ENCODE results near the gene GLO1. TPM values are rescaled to one million over a fixed set of nuclear protein-coding genes. Genes with fewer than 3 reads are reported as not detected.

The GLO1 gene
- total RNA-seq, 1 donor from 2014 or later, result 71.4 TPM

DNA sequence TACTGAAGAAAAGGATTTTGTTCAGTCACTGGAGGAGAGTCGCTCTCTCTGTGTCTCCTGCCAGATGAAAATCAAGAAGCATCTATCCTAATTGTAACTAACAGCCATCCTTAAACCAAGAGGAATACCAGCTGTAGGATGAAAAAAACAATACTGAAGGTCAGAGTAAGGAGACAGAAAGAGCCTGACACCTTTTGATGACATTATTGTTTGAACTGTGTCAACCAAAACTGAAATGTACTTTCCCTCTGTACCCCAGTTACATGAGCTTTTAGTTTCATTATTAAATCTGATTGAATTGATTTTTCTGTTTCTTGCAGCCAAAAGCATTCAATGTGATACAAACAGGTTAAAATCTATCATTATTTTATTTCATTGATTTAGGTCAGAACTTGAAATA is 46.0 kb downstream of the GLO1 start:
- ATAC-seq, result no peak

DNA sequence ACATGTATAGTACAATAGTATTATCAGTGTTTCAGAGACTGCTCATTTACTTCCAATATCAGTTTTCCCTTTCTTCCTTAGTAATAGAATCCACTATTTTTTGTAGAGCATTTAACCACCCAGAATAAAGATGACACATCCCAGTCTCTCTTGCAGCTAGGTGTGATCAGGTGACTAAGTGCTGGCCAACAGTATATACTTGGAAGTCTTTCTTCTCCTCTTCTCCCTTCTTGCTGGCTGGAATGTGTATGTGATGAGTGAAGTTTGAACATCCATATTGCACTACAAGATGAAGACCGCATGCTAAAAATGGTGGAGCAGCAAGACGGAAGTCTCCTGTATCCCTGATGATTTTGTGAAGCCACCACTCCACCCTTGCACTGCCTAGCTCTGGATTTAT is 48.7 kb downstream of the GLO1 start:
- no peak for ATAC-seq

DNA sequence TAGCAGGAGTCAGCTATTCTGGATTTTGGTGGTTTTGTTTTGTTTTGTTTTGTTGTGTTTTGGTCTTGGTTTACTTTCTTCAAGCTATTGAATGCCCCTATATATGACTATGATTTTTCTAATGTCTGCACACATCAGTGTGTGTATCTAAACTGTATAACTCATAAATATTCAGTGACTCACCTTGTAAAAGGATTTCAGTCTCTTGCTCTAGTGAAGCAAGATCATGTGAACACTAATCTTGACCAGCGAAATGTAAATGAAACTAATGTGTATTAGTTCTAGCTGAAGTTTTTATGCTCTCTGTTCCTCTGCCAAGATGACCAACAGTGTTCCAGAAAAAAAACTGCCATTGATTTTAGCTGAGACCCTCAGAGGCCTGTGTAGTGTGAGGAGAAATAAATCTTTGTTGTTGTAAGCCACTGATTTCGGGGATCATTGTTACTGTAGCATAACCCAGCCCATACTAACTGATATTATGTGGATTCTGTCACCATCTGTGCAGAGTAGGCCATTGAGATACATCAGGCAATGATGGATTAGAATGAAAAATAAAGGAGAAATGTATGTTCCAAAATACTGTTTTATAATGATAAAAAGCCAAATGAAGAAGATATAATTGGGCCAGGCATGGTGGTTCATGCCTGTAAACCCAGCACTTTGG is 51.7 kb downstream of the GLO1 start:
- ATAC-seq, result no peak

DNA sequence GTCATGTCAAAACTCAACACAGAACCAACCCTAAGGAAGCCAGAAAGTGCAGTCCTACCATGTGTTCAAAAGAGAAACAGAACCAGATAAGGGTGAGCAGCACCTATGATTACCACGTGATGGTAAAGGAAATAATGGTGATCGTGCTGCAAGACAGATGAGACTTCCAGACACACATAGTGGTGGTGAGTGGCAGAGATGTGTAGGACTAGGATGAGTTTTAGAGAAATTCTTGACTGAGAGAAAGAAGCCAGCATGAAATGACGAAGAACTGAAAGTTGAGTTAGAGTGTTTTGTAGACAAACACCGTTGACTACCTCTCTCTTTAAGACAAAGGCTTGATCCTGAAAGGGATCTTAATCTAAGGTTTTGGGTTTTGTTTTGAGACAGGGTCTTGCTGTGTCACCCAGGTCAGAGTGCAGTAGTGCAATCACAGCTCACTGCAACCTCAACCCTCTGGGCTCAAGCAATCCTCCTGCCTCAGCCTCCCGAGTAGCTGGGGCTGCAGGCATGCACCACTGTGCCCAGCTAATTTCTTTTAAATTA is 52.7 kb downstream of the GLO1 start:
- no peak for ATAC-seq

DNA sequence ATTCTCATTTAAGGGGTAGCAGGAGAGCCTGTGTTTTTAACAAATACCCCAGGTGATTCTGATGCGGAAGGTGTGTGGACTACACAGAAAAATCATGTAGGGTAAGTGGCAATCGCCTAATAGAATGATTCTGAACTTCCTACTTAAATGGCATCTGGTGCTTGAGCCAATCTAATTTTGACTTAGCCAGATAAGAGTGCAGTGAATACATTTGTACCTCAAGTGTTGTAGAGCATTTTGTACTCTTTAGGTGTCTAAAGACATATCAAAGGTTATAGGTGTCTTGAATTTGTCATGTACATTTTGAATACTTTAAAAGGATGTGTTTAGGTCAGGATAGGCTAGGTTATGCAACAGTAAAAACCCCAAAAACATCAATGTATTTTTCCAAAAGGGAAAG is 53.2 kb downstream of the GLO1 start:
- no peak for ATAC-seq

DNA sequence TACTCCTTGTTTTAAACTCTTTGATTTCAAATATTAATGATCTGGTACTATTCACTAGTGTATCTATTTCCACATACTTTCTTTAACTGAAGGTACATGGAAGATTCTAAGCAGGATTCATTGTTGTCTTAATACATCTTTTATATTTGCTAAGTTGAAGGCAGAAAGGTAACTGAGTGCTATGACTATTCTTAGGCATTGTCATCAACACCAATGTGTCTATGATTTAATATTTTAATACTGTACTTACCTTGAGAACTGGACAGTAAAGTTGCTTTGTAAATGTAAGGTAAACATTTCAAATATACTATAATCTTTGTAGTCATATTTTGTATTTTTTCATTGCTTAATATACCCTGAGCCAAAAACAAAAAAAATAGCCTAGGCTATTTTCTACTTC is 54.3 kb downstream of the GLO1 start:
- no peak for ATAC-seq

DNA sequence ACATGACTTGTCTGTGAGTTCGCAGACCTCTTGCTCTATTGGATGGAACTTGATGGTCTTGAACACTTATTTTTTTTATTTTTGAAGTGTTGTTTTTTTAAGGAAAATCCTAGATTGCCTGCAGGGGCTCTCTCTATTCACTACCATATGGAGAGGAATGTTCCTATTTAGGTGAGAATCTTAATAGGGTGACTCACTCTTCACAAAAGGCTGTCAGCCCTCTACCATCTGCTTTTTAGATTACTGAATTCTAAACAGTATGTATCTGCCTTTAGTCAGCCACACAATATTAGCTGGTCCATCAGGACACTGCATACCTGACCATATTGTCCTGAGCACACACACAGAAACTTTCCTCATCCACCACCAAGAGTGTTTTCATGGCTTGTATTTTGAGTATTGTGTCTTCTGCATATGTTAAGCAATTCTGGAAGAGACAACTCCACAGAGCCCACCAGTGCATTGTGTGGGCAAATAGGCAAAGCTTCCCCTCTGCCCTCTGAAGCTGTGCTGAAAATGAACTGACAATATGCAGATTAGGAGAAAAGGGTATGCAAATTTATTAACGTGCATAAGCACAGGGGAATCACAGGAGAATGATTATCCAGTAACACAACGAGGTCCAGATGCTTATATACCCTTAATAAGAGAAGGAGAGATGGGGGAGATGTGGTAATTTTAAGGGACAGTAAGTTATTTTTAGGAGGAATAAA is 56.6 kb downstream of the GLO1 start:
- ATAC-seq, result no peak

DNA sequence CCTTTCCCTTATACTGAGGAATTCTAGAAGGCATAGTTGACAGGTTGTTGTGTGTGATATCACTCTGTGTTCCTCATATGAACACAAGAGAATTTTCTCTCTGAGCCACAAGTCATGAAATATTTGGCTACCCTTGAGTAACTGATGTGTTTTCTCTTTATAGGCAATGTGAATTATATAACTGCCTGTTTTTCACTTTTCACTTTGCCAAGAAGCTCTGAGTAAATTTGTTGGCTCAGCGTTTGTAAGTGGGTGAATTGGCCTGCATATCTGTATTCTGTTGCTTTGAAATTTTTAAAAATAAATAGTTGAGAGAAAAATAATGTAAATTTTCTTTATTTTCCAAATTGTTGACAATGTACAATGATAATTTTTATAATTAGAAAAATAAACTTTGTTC is 58.0 kb downstream of the GLO1 start:
- no peak for ATAC-seq

DNA sequence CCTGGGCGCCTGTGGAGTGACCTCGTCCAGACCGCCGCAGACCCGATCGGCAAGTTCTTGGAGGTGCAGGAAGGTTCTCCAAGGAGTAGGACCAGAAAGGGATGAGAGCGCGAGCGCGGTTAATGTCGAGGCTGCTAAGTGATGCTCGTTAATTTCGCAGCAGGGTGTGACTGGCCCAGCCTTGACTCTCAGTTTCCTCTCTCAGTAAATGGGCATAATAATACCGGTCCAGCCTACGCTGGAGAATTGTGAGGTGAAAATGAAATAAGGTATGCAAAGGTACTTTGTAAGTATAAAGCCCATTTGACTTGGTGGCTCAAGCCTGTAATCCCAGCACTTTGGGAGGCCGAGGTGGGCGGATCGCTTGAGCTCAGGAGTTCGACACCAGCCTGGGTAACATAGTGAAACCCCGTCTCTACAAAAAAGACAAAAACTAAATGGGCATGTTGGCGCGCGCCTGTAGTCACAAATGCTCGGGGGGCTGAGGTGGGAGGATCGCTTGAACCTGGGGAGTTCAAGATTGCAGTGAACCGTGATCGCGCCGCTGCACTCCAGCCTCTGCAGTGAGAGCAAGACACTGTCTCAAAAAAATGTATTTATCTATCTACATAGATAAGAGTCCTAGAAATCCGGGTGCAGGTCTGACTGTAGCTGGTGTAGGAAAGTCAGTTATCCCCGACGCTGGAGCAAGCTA is 62.6 kb downstream of the GLO1 start:
- no peak for ATAC-seq

DNA sequence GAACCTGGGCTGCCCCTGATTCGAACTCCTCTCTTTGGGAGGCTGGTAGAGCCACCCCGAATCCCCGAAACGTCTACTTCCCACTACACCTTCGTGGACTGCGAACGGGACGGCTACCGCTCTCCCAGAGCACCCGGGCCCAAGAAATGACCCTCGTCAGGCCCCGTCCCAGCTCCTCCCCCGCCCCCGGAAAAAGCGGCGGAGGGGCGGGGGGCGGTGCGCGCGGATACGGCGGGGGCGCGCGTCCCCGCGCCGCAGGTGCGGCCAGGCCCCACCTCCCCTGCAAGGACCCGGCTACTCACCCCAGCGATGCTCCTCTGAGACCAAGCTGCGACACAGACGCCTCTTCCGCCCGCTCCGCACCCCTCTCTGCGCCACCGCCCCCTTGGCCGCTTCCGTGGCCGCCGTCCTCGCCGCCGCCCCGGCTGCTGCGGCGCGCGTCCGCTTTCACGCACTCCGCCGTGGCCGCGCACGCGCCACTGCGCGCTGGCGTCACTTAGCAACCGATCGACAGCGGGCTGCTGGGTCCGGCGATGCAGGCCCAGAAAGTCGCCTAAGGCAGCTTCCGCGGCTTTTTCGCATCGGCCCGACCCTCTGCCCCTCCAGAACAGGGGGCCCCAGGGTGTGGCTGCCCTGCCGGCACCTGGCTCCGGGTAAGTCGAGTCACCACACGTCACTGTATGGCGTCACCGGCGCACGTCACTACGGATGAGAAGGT is 63.3 kb downstream of the GLO1 start, which contains the start of gene BTBD9:
Gene BTBD9, minus strand, starts transcription at position 432 of the 718 bp plus-strand sequence.
- peak; percentile 89 for ATAC-seq

DNA sequence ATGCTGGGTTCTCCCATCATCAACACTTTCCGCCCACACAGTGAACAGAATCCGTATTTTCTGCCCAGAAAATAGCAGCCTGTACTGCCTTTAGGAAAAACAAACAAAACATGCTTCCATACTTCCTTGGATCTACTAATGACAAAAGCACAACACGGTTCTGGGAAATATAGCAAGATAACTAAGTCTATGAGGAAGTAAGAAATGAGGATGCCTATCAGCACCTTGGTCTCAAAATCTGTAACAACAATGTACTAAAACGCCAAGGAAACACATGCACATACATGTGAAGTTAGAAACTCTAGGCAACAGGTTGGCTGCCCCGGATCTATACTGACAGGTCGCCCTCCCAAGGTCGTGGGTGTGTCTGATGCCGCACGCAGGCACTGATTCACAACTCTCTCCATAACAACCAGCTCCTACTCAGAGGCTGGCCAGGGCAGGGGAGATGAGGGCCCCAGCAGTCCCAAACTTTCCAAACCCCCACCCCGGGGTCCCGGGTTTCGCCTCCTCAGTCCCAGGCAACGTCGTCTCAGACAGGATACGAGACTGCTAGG is 63.9 kb downstream of the GLO1 start:
- ATAC-seq, result peak; percentile 76

DNA sequence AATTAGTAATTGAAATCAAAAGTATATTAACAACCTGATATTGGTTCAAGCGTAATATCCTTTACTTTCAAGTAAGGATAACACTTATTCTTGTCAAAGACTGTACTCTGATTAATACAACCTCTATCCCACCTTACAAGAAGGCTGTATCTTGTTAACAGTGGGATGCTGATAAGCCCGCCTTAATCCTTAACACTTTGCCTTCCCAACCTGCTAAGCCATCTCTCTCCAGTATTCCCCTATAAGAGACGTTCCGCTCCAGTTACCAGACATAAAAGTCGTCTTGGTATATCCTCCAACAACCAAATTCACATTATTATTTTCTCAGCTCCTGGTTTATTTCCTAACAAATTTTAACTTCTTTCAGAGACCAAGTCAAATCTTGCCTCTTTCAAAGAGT is 65.2 kb downstream of the GLO1 start:
- no peak for ATAC-seq

DNA sequence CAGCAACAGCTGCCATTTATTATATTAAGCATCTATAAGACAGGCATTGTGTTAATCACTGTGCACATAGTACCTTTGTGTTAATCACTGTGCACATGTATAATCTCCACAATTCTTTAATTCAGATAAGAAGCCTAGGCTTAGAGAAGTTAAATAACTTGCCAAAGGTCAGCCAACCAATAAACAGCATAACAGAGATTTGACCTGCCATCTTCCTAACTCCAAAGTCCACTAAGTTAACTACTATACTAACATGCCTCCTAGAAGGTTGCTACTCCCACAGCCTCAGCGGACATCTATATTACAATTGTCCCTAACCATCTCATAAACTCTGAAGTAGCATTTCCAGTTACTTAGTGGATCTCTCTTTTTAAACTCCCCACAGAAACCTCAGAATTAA is 66.9 kb downstream of the GLO1 start:
- ATAC-seq, result no peak

DNA sequence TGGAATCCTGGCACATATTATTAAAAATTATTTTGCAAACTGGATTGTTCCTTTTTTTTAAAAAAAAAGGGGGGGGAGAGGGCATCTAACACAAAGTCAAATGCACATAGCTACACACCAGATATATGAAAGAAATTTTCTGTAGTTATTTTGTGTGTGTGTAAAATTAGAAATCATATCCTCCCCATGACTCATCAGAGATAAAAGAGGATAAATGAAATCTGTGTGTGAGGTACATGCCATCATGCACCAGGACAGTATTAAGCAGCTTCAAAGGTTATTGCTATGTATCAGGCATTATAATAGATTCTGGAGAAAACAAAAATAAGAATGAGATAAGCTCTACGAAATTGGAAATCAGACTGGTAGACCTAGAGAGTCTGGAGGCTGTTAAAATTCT is 68.4 kb downstream of the GLO1 start:
- ATAC-seq, result no peak

DNA sequence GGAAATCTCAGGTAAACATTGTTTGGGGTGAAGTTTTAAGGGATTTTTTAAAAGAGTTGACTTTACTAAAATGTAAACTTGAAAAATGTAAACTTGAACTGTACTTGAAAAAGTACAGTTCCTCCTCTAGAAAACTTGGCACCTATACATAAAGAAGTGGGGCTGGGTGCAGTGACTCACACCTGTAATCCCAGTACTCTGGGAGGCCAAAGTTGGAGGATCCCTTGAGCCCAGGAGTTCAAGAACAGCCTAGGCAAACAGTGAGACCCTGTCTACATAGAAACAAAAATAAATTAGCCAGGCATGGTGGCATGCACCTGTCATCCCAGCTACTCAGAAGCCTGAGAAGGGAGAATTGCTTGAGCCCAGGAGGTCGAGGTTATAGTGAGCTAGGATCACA is 70.5 kb downstream of the GLO1 start:
- ATAC-seq, result no peak

DNA sequence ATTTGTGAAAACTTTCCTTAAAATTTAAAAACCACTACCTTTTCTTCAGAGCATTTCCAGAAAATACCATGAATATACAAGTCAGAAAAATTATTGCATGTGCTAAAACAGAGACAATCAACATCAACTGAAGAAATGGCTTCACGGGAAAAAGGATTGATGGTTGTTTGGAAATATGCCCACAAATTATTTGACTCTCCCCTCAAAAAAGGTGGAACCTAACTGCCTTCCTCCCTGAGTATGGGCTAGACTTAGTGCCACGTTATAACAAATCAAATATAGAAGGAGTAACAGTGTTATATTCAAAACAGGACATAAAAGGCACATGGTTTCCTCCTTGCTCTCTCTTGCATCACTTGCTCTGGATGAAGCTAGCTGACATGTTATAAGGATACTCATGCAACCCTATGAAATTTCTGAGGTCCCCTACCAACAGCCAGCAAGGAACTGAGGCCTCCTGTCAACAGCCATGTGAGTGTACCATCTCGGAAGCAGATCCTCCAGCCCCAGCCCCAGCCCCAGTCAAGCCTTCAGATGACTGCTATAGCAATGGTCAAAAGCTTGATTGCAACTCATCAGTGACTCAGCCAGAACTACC is 71.7 kb downstream of the GLO1 start:
- ATAC-seq, result peak; percentile 48

Other genes with a start within 250 kb of the GLO1 start
- 13.4 TPM for gene BTBD9, start 63.2 kb downstream of the GLO1 start, total RNA-seq
- 0.04 TPM for gene DNAH8, start 12.2 kb upstream of the GLO1 start, total RNA-seq